ENCODE results near the gene STK32B. TPM values are rescaled to one million over a fixed set of nuclear protein-coding genes. Genes with fewer than 3 reads are reported as not detected.

The STK32B gene
- total RNA-seq, 4 donors from 2014 or later = 2.4 to 3.9 (median 3.1) TPM

DNA sequence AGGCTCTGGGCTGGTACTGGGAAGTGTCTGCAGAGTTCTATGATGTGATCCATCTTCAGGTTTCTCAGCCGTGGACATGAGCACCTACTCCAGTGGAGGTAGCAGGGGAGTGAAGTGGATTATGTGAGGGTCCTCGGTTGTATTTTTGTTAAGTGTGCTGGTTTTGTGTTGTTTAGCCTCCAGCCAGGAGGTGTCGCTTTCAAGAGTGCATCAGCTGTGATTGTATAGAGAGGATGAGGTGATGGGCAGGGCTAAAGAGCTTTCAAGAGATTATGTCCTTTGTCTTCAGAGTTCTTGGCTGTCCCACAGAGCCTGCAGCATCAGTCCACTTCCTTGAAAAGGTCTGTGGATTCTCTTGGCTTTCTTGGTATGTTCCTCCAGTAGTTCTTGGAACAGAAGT is 256.6 kb downstream of the STK32B start:
- no peak for ATAC-seq (ENCODE audit: low FRiP score)
- TF ChIP-seq, protein P1, sequence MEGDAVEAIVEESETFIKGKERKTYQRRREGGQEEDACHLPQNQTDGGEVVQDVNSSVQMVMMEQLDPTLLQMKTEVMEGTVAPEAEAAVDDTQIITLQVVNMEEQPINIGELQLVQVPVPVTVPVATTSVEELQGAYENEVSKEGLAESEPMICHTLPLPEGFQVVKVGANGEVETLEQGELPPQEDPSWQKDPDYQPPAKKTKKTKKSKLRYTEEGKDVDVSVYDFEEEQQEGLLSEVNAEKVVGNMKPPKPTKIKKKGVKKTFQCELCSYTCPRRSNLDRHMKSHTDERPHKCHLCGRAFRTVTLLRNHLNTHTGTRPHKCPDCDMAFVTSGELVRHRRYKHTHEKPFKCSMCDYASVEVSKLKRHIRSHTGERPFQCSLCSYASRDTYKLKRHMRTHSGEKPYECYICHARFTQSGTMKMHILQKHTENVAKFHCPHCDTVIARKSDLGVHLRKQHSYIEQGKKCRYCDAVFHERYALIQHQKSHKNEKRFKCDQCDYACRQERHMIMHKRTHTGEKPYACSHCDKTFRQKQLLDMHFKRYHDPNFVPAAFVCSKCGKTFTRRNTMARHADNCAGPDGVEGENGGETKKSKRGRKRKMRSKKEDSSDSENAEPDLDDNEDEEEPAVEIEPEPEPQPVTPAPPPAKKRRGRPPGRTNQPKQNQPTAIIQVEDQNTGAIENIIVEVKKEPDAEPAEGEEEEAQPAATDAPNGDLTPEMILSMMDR (IDR thresholded peaks at IDR 0.05) = no peak
- no peak for DNase-seq (ENCODE audit: low spot score)

DNA sequence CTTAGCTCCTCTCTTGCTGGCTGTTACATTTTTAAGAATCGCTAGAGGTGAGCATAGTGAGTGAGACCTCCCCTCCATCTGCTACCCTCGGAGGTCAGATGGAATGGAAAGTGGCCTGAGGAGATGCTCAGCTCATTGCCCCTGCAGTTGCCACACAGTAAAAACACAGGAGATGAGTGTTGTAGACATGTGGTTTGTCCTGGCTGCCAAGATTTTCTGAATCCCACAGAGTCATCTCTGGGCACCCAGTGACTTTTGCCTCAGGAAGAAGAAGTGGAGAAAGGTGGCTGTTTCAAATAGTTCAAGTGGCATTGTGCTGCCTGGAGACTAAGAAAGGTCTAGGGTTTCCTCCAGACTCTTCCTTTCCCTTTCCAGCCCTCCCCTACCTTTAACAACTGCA is 271.0 kb downstream of the STK32B start:
- ATAC-seq (ENCODE audit: low FRiP score) = no peak
- no peak for DNase-seq (ENCODE audit: low spot score)
- TF ChIP-seq, protein P1 (IDR thresholded peaks at IDR 0.05) = no peak

DNA sequence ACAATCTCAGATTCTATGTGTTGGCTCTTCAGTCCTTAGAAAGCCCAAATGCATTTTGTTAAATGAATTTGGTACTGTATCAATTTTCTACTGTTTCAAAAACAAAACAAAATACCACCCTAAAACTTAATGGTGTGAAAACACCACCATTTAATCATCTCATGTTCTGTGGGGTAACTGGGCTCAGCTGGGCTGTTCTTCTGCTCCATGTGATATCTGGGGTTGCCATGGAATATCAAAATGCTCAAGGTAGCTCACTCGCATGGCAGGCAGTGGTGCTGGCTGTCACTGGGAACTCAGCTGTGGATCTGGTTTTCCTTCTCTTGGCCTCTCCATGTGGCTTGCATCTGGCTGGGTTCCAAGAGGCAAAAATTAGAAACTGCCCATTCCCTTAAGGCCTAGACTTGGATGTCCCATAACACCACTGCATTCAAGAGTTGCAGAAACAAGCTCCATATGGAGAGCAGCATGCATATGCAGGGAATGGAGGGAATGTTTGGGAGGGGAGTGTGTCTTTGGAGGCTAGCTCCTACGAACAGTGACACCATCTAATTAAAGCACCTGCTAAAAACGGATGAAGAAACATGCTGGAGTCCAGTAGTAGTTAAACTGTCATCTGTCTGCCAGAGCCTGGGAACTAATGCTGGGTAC is 279.2 kb downstream of the STK32B start:
- no peak for DNase-seq (ENCODE audit: low spot score)
- ATAC-seq (ENCODE audit: low FRiP score) = no peak
- TF ChIP-seq, protein P1 (IDR thresholded peaks at IDR 0.05) = no peak

DNA sequence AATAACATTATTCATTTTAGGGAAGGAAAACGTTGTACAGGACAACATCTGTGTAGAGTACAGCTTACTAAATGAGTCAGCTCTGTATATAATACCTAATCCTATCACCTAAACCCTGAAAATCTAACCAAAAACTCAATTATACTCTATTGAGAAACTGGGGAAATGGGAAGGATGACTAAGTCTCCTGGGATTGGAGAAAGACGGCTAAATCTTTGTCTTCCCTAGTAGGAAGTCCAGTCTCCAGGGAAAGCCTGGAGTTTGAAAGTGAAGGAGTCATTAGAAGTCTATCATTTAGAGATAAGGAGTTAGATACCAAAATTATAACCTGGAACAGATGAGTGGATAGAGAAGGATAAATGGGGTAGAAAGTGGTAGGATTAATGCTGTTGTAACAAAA is 286.5 kb downstream of the STK32B start:
- TF ChIP-seq, protein P1 (IDR thresholded peaks at IDR 0.05) = no peak
- no peak for DNase-seq (ENCODE audit: low spot score)
- no peak for ATAC-seq (ENCODE audit: low FRiP score)

DNA sequence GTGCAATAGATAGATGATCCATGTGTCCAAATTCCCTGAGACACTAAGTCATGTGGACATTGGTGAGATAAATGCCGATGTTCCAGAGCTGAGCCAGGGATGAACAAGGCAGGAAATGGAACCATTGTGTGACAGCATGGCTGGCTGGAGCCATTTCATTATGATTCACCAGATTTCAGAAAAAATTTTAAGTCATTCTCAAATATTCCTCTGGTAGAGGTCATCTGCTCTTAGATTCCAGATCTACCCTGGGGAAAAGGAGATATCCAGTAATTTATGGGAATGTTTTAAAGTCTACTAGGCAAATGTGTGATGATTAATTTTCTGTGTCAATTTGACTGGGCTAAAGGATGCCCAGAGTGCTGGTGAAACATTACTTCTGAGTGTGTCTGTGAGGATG is 287.3 kb downstream of the STK32B start:
- TF ChIP-seq, protein P1 (IDR thresholded peaks at IDR 0.05) = no peak
- DNase-seq (ENCODE audit: low spot score) = no peak

DNA sequence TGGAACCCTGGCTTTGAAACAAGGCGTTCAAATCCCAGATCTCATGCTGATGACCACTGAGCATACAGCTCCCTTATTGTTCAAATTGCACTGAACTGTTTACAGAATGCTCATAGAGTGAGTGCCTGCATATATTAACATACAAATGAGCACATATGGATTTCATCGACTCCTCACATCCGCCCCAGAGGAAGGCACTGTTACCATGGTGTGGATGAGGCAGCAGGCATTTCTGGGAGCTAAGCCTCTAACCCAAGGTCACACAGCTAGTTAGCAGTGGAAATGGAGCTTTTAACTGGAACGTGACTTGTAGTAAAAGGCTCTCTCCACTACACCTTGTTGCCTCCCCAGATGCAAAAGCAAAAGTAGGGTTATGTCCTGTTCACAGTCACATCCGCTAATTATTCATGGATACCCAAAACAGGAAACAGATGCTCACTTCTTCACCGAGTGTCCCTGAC is 289.7 kb downstream of the STK32B start:
- TF ChIP-seq, protein P1 (IDR thresholded peaks at IDR 0.05) = no peak
- ATAC-seq (ENCODE audit: low FRiP score) = no peak
- DNase-seq (ENCODE audit: low spot score) = no peak

More for the DNA sequence above, 287.3 kb downstream of the STK32B start:
- ATAC-seq (ENCODE audit: low FRiP score) = no peak

DNA sequence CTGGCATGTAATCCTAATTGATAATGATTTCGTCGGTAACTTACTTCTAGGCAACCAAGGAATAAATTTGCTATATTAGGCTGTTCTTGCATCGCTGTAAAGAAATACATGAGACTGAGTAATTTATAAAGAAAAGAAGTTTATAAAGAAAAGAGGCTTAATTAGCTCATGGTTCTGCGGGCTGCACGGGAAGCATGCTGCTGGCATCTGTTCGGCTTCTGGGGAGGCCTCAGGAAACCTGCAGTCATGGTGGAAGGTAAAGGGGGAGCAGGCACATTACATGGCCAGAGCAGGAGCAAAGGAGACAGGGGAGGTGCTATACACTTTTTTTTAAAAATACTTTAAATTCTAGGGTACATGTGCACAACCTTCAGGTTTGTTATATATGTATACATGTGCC is 290.2 kb downstream of the STK32B start:
- TF ChIP-seq, protein P1 (IDR thresholded peaks at IDR 0.05) = no peak
- ATAC-seq (ENCODE audit: low FRiP score) (no peak), DNase-seq (ENCODE audit: low spot score) (no peak)

All from omental fat pad (tissue), 4 donors.